HepG2 (cell line): ENCODE results near the gene RPS8. TPM values are rescaled to one million over a fixed set of nuclear protein-coding genes. Genes with fewer than 3 reads are reported as not detected.
"Not testable (repeated sequence)": the region's sequence is repeated elsewhere in the genome, so short reads cannot be mapped to it uniquely, and the experiment has no call there.

Source experiments
- ATAC-seq: fragments of 200-7000 bp; cut with Tn5 transposase; 3 replicates; pipeline ENCODE4 v1.9.1; 2020; ENCODE audit warnings: mild to moderate bottlenecking, moderate library complexity
- BruUV-seq: library from RNA; stranded (reverse); fragments of 400-500 nt; replicated peaks from 2 replicates; lab custom pipeline; 2021; lab: Mats Ljungman, UMichigan
- CTCF ChIA-PET: fragments of 300-600 bp; formaldehyde crosslinking; extraction: SDS; loops from one replicate; lab custom pipeline; 2021; ENCODE audit warnings: low total read pairs, inconsistent platforms, low intra/inter-chr PET ratio; lab: Yijun Ruan, JAX
- POLR2A ChIA-PET: fragments of 350-600 bp; sonication (Branson Sonifier 250); formaldehyde crosslinking; loops from one replicate; lab custom pipeline; 2020; ENCODE audit warnings: antibody characterized with exemption, inconsistent platforms; lab: Yijun Ruan, JAX
- DNase-seq: peaks from one replicate; pipeline ENCODE4 v3.0.0-alpha.2; 2015; ENCODE audit warnings: low spot score
- FAIRE-seq: peaks from 3 replicates; lab custom pipeline; 2011; peaks lifted over from hg19 to GRCh38; lab: Jason Lieb, UNC
- H2AFZ ChIP-seq: one replicate; pipeline ENCODE4 v1.6.1; 2011; ENCODE audit warnings: low read length, inconsistent platforms
- H3K27ac ChIP-seq: fragments of 300-600 bp; 3 replicates; pipeline ENCODE4 v1.8.0; 2011; ENCODE audit warnings: mixed run types, mild to moderate bottlenecking, mixed read lengths, low read length, inconsistent platforms; ENCODE audit not compliant: insufficient read depth; ENCODE audit errors: extremely low read length
- H3K27me3 ChIP-seq, 2 experiments: fragments of 200-600 bp in 1 of 2; 2 replicates in 1 of 2; 3 replicates in 1 of 2; pipeline versions ENCODE4 v1.6.0 to v1.8.0; 2011; ENCODE audit warnings: low read length in 2 of 2, mild to moderate bottlenecking in 2 of 2, moderate library complexity in 2 of 2, inconsistent platforms in 1 of 2; ENCODE audit not compliant: insufficient read depth in 2 of 2, control insufficient read depth in 1 of 2
- H3K36me3 ChIP-seq, 2 experiments: fragments of 200-600 bp in 1 of 2; replicated peaks in 1 of 2; 2 replicates in 1 of 2; 3 replicates in 1 of 2; pipeline versions ENCODE4 v1.5.1 to v1.8.0; 2011; ENCODE audit warnings: low read length in 2 of 2, inconsistent platforms in 1 of 2; ENCODE audit not compliant: insufficient read depth in 2 of 2, control insufficient read depth in 1 of 2
- H3K4me1 ChIP-seq: 2 replicates; pipeline ENCODE4 v1.5.1; 2012; ENCODE audit warnings: low read length, inconsistent platforms; ENCODE audit not compliant: insufficient read depth
- H3K4me2 ChIP-seq: 2 replicates; pipeline ENCODE4 v1.6.0; 2011; ENCODE audit warnings: low read depth, low read length, inconsistent platforms
- H3K4me3 ChIP-seq, 3 experiments: fragments of 200-600 bp in 1 of 3; sonication (generic), shearing (Covaris generic) in 1 of 3; replicated peaks in 1 of 3; 2 replicates each; pipeline ENCODE4 v1.5.1; 2011 to 2016; ENCODE audit warnings: low read length in 3 of 3, inconsistent platforms in 2 of 3, low read depth in 2 of 3, mild to moderate bottlenecking in 2 of 3, control low read depth in 1 of 3, mixed read lengths in 1 of 3; ENCODE audit not compliant: insufficient read depth in 1 of 3
- H3K79me2 ChIP-seq: one replicate; pipeline ENCODE4 v1.6.1; 2011; ENCODE audit warnings: low read length, inconsistent platforms; ENCODE audit not compliant: insufficient read depth
- H3K9ac ChIP-seq: 2 replicates; pipeline ENCODE4 v1.6.0; 2011; ENCODE audit warnings: mild to moderate bottlenecking, low read depth, low read length, inconsistent platforms; ENCODE audit not compliant: insufficient read depth
- H3K9me3 ChIP-seq: 2 replicates; pipeline ENCODE4 v1.5.1; 2012; ENCODE audit warnings: mild to moderate bottlenecking, low read length
- H4K20me1 ChIP-seq: 2 replicates; pipeline ENCODE4 v1.6.0; 2011; ENCODE audit warnings: inconsistent platforms, mild to moderate bottlenecking, low read length, moderate library complexity; ENCODE audit not compliant: insufficient read depth
- IRF9 ChIP-seq: sonication (generic); formaldehyde crosslinking; IDR thresholded peaks from 2 replicates; pipeline ENCODE4 v1.8.0; 2022; ENCODE audit warnings: missing genetic modification reagents, mild to moderate bottlenecking, borderline replicate concordance
- WGBS: methylation state at CpG from one replicate; pipeline ENCODE4 v1.1.6; 2017; ENCODE audit warnings: low lambda C conversion rate; 5-methylcytosine and 5-hydroxymethylcytosine counted together
- in situ Hi-C: cut with HindIII; loops from 2 replicates; pipeline ENCODE4 v1.10.0; 2017; ENCODE audit warnings: low pct_unique_long_range_greater_than_20kb; ENCODE audit not compliant: extremely low pct_ligation_motif_present
- intact Hi-C: fragments of 100-400 bp; cut with micrococcal nuclease; formaldehyde crosslinking; loops from one replicate; pipeline ENCODE4 v1.10.0; 2022; ENCODE audit not compliant: unreplicated experiment
- polyA plus RNA-seq, 8 experiments: library from polyadenylated mRNA; depleted of rRNA in 3 of 8; stranded (reverse) in 7 of 8; unstranded in 1 of 8; fragments of >200 nt; fragmentation: Illumina TruSeq in 4 of 8; extraction: Trizol in 4 of 8; gene quantifications; 2 replicates each; pipeline versions ENCODE4 v1.2.1 to v1.2.3, GENCODE V29; 2011 to 2016; ENCODE audit warnings: low read depth in 4 of 8, missing spikeins in 1 of 8, mixed read lengths in 1 of 8; ENCODE audit not compliant: insufficient read depth in 1 of 8
- total RNA-seq, 5 experiments: library from RNA; depleted of rRNA; stranded (reverse); fragments of >200 nt; fragmentation: Illumina TruSeq; extraction: Trizol; gene quantifications; 2 replicates each; pipeline ENCODE4 v1.2.3, GENCODE V29; 2016; ENCODE audit warnings: low read depth in 1 of 5

The RPS8 gene
- total and polyA plus RNA-seq, 2 of the 13 experiments (the other 11 are each of a cell fraction or from before 2014, with no cell fraction given) = 2,628 to 2,822 TPM

GRCh38 chr1:44815926-44816325 is 40.6 kb downstream of the RPS8 start:
- WGBS = 92% methylated on average over 9 of the region's 9 CpGs
- in situ Hi-C loops, H3K9ac ChIP-seq, H3K36me3 ChIP-seq, CTCF ChIA-PET, H3K4me2 ChIP-seq, H3K27me3 ChIP-seq, H3K79me2 ChIP-seq, BruUV-seq, H3K9me3 ChIP-seq, H4K20me1 ChIP-seq, H2AFZ ChIP-seq, ATAC-seq, FAIRE-seq, H3K27ac ChIP-seq, H3K4me3 ChIP-seq, DNase-seq: not testable (repeated sequence)
- peaks cover 45% of the 10 kb centered on the region for H3K4me1 ChIP-seq
- intact Hi-C loops = loop anchor here (5.0 kb wide), 1 partner anchor 34 kb away; no protein-coding TSS in a partner anchor
- POLR2A ChIA-PET = interaction anchor here (2.2 to 12.9 kb wide), 2 partner anchors 6 to 16 kb away, joined by 16 to 570 read pairs; partner anchors contain the start of gene PLK3

- DNase-seq (no peak), ATAC-seq (no peak), FAIRE-seq (no peak)
- H3K4me2 ChIP-seq = no peak overlapping the region
- no peaks in the 10 kb centered on the region for H3K79me2 ChIP-seq
- CTCF ChIA-PET = no interaction called here
- no peak overlapping the region for H3K27ac ChIP-seq
- H3K9ac ChIP-seq = no peak overlapping the region
- H4K20me1 ChIP-seq = no peaks in the 10 kb centered on the region
- H3K4me1 ChIP-seq = peaks cover 38% of the 10 kb centered on the region
- POLR2A ChIA-PET = interaction anchor here (1.2 to 11.3 kb wide), 4 partner anchors 8 to 87 kb away, joined by 3 to 570 read pairs (median 94); partner anchors contain the start of genes BTBD19, DYNLT4 and PLK3
- no peaks in the 10 kb centered on the region; a peak in 1 of 5 replicates for H3K36me3 ChIP-seq
- no peak overlapping the region for H3K4me3 ChIP-seq
- H3K9me3 ChIP-seq = no peaks in the 10 kb centered on the region
- no TSS peak for BruUV-seq
- no peak overlapping the region for H2AFZ ChIP-seq
- in situ Hi-C loops = no loop called here
- 98% methylated on average over 2 of the region's 2 CpGs for WGBS
- intact Hi-C loops = loop anchor here (5.0 kb wide), 1 partner anchor 35 kb away; no protein-coding TSS in a partner anchor
- no peak for TF ChIP-seq IRF9 (CRISPR knock-in tag)
- H3K27me3 ChIP-seq = no peaks in the 10 kb centered on the region
Measured at GRCh38 chr1:44817307-44817706, 42.0 kb downstream of the RPS8 start.
